HG02884 (cell line): ENCODE measurements around the gene B3GNT5.
"Not testable (repeated sequence)": the region's sequence is repeated elsewhere in the genome, so short reads cannot be mapped to it uniquely, and the experiment has no call there.

Source experiments
- ATAC-seq: cut with Tn5 transposase; IDR thresholded peaks from one replicate; pipeline ENCODE4 v1.9.1; 2021; ENCODE audit warnings: mild to moderate bottlenecking, moderate library complexity; ENCODE audit not compliant: unreplicated experiment

Gene B3GNT5

DNA sequence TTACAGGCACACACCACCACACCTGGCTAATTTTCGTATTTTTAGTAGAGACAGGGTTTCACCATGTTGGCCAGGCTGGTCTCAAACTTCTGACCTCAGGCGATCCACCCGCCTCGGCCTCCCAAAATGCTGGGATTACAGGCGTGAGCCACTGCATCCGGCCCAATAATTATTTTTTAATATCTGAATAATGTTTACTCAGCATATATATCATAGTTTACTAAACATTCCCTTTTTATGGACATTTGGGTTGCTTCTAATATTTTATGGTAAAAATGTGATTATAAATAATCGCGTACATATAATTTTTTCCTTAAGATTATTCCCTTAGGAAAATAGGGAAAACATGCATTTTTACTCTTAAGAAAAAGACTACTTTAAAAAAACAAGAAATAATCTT is 22.8 kb upstream of the B3GNT5 start:
- ATAC-seq, result not testable (repeated sequence)

DNA sequence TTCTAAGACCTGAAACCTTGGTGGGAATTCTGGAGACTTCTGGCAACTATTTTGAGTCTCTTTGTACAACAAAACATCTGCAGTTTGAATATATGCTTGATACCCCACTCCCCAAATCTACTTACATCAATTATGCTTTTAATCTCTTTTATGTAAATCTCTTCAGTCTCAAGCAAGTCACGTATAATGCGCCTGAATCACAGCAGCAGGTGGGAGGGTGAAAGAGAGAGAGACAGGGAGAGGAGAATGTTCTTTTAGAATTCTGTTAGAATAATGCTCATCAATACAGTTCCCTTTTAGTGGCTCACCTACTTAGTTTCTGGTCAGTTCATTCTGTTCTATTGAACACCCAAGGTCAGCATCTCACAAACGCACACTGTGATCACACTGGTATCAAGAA is 22.2 kb upstream of the B3GNT5 start:
- no peak for ATAC-seq

DNA sequence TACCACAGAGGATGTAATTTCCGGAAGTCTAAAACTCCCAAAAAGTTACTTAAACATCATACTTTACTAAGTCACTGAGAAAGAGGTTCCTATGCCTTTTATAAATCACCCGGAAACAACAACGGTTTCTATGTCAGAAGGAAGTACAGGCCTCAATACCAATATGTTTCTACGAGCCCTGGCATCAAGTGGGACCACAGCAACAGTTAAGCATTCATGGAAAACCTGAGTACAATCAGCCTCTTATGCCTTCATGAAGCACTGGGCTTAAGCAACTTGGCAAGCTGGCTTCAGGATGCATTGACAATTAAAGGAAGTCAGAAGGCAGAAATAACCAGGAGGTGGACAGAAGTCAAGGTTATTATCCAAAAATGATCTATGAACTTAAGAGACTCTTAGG is 19.1 kb upstream of the B3GNT5 start:
- no peak for ATAC-seq

DNA sequence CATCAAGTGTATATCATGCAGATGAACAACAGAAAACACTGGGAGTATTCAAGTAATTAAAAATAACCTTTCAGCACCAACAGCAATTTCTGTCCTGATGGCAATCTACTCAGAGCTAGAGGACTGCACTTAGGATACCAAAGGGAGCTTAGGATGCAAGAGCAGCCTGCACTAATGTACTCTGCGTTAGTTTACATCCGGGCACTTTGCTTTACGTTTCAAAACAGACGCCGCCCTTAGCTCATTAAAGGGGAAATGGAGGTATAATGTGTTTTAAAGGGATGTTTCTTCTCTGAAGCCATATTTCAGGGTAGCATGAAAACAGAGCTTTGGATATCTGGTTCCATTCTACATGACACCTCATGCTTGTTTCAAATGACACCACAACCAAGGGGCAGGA is 14.0 kb upstream of the B3GNT5 start:
- no peak for ATAC-seq

DNA sequence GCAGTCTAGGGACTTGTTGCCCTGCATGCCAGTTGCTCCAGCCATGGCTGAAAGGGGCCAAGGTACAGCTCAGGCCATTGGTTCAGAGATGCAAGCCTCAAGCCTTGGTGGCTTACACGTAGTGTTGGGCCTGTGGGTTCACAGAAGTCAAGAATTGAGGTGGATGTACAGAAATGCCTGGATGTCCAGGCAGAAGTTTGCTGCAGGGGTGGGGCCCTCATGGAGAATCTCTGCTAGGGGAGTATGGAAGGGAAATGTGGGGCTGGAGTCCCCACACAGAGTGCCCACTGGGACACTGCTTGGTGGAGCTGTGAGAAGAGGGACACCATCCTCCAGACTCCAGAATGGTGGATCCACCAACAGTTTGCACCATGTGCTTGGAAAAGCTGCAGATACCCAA is 10.6 kb upstream of the B3GNT5 start:
- no peak for ATAC-seq

DNA sequence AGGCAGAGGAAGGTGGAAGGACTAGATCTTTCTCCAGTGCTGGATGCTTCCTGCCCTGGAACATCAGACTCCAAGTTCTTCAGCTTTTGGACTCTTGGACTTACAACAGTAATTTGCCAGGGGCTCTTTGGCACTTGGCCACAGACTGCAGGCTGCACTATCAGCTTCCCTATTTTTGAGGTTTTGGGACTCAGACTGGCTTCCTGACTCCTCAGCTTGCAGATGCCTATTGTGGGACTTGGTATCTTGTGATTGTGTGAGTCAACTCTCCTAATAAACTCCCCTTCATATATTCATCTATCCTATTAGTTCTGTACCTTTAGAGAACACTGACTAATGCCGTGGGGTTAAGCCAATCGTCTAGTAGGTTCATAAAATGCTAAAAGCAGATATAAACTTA is 8.8 kb upstream of the B3GNT5 start:
- no peak for ATAC-seq

DNA sequence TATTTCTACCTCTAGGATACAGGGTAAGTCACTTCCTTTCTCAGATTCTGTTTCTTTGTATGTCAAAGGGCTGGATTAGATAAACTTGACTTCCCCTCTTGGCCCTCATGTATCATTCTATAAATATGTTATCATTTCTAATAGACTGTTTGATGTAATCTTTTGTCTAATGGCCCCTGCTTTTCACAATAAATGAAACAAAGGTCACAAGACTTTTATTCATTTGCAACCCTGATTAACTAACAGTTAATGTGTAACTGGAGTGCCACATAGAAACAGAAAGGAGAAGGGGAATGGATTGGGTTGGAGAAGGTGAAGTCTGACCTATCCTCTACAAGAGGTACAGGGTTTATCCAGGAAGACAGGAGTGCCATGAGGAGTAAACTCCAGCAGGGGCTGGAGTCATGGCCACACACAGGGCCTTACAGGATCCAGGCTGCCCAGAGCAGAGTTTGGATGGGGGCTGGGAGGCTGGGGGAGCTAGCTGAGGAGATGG is 8.0 kb upstream of the B3GNT5 start:
- ATAC-seq, result no peak

DNA sequence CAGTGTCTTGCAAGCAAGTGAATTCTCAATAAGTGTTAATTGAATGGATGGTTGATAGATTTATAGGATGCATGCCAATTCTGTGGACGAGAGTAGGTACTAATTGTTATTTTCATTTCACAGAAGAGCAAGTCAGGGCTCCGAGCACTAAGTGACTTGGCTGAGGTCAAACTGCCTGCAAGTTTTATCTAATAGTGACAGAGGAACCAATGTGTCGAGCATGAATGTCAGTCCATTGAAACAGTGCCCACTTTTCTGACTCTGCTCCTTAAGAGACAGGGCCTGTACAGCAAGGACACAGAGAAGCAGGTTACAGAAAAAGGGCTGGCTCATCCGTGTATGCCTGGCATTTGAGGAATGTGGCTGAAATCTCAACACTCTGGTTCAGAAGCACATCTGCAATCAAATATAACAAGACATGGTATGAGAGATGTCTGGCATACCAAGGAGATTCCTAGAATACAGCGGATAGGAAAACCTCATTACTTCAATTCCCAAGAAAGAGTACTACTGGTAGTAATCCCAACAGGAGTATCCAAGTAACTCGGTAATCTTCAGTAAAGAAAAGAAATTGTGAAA is 6.0 kb upstream of the B3GNT5 start:
- no peak for ATAC-seq

DNA sequence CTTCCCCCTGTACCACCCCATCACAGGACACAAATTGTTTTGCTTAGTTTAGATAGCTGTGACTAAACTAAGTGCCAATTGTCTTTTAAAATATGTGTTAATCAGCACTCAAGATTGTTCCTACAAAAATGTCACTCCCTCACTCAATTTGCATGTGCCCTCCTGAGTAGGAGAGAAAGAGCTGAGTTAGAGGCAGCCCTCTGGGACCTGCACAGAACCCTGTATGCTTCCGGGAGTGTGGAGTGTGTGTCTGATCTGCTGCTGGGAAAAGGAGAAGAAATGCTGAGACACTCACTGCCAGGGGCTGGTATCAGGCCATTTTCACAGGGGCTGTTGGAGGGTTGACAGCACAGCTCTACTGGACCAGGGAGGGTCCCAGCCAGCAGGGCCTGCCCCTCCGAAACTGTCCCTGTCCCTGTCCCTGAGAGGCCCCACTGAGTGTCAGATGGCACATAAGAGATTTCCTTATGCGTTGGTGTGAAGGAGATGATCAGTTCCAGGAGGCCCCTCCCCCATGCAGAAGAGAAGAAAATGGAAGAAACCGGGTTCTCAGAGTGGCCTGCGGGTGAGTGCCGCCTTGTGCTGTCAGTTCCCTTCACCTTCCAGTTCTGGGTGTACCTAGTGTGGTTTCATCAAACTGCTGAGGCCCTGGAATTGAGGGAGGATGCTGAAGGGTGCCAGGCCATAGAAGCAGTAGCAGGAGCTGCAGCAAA is 3.9 kb upstream of the B3GNT5 start:
- no peak for ATAC-seq

DNA sequence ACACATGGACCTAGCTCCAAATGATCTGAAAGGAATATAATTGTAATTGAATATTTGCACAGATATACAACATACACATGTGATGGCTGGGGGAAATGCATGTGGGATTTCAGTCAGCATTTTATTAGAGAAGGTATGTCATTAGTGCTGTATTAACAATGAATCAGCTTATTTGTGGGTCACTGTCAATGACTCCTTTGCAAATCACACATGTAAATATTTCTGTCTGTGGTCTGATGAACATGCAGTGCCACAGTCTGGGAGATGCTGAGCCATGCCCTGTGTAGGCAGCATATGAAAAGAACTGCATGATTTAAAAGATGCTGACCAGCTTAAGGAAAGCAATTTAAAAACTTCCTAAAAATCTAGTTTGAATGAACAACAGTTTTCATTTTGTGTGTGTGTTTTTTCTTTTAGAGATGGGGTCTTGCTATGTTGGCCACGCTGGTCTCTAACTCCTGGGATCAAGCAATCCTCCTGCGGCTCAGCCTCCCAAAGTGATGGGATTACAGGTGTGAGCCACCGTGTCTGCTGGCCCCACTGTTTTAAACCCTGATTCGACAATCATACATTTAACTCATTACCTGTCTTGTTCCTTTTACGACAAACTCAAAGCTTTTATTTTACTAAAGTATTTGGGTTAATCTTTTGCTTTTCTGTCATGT is 803 bp upstream of the B3GNT5 start:
- no peak for ATAC-seq

DNA sequence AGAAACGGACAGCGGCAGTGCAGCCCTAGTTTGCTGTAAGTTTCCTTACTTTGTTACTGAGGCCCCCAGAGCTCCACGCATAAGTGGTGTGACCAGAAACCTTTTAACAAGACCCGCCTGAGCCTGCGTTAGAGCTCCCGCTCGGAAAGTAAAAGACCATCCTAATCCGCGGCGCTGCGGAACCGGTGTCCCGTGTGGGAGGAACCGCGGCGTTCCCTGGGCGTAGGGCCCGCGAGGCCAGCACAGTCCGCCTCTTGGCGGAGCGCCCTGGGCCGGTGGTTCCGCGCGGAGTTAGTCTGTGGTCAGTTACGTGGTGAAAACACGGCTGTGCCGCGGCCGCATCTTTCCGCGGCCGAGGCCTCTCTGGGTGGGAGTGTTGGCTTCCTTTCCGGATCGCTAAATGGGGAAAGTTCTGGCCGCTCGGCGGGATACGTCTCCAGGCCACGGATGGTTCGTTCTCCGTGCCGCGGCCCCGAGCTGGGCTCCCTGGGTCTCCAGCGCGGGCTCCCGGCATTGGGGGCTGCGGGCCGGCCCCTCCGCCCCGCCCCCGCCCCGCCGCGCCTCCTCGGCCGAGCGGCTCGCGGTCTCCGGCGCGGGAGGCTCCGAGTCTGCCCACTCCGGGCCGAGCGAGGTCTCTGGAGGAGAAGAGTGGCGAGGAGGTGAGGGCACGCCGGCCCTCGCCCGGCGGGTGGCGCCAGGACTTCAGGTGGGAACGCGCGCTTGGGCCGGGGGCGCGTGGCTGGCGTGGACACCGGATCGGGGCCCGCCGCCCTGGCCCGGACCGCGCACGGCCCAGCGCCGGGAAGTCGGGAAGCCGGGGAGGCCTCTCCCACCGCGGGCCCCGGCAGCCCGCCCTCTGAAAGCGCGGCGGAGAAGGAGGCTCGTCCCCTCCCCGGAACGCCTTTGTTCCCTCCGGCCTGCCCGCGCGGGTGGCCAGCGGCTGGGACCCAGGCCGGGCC is 754 bp downstream of the B3GNT5 start:
- no peak for ATAC-seq

DNA sequence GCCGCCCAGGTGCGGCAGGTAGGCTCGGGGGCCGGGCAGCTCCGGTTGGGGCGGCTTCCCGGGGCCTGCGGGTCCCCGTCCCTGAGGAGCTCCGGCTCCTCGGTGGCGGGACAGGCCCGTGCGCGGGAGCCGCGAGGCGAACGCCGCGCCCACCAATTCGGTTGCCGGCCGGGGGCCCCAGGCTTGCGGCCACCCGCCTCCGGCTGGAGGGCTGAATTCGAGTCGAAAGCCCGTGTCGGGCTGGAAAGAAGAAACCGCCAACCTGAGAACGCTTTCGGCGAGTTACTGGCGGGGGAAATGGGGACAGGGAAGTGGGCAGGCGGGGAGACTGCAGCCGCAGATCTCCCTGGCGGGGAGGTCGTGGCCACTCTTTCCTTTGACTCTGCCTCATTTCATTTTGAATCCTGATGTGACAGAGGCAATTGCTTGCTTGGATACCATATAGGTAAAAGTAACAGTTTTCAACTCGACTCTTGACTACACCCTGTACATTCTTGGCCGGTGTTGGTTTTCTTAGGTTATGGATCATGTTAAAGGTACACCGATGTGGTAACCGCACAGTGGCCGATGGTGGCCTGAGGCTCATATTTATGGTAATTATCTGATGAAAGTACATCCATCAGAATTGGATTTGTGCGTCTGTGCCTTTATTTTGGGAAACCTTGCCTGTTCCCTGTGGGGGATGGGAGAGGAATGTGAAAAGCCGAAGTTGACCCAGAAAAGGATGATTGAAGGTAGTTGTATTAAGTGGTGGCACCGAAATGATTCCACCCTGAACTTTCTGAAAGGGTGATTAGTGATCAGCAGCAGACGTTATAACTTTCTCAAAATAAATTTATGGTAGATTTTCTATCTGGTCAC is 1.7 kb downstream of the B3GNT5 start:
- ATAC-seq, result no peak

DNA sequence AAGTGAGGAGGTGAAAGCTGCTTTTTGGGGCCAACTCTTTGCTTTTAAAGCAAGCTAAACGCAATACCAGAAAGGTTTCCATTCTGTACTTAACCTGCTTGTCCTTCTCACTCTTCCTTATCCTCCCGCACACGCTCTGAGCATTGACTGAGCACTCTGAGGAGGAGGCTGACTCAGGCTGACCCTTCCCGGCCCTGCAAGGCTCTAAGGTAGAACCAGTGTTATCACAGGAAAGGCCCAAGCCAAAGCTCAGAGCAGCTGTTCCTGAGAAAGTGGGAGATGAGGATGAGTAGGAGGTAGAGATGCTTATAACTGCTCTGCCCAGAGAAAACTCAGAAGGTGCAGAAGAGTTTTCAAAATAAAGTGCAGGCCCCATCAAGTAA is 2.3 kb downstream of the B3GNT5 start:
- no peak for ATAC-seq

DNA sequence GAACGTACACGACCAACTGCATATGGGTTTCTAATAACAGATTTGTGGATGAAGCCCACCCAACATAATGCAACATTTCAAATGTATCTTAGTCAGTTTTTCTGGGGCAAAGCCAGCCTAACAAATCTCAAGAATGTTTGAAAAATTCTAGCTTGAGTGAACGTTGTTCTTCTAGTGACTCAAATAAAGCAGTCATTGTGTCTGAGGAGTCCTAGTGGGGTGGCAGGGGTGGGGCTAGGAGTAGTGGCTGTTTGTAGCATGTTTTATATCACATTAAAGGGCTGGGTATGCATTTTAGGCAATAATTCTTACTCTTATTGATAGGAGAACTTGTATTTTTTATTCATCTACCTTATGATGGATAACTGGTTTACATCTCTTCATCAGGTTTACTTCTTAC is 6.0 kb downstream of the B3GNT5 start:
- ATAC-seq, result no peak

DNA sequence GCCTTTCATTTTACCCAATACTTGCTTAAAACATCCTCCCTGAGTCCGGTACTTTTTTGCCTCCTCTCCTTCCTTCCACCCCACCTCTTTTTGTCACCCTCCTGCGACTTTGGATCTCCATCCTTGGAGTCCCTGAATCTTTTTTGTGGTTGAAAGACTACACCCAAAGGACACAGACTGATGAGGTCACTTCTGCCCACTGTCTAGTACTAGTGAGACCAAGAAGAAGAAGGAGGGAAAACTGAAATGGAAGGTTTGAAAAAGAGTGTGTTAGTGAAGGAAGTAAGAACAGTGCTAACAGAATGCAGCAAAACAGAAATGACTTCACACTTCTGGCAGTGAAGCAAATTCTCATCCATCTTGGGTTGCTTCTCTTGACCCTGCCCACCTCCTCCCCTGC is 6.6 kb downstream of the B3GNT5 start:
- ATAC-seq, result no peak

DNA sequence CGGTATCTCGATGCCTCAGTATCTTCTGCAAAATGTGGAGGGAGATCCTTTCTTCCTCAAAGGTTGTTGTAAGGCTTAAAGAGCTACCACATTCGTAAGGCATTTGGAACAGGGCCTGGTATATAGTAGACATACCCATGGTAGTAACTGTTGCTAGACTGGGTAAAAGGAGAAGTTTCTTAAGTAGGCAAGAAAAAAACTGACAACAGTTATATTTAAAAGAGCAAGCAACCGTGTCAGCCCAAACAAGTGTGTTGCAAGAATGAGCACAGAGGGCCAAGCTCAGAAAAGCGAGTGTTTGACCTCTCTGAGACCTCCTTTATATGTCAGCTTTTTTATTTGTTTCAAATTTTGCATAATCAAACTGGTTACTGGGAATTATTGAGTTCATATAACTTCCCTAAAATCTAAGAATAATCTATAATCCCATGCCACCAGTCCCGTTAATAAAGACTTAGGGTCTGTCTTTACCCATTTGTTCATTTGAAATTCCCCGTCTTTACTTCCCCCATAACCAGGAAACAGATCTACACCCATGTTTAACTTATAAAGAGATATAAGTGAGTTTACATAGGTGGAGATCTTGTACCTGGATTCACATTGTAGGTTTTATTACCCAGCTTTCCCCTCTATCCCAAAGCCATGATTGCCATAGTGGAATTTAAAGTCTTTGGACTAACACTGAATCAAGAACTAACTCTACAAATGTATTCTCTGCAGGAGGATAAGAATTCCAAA is 7.3 kb downstream of the B3GNT5 start:
- no peak for ATAC-seq

DNA sequence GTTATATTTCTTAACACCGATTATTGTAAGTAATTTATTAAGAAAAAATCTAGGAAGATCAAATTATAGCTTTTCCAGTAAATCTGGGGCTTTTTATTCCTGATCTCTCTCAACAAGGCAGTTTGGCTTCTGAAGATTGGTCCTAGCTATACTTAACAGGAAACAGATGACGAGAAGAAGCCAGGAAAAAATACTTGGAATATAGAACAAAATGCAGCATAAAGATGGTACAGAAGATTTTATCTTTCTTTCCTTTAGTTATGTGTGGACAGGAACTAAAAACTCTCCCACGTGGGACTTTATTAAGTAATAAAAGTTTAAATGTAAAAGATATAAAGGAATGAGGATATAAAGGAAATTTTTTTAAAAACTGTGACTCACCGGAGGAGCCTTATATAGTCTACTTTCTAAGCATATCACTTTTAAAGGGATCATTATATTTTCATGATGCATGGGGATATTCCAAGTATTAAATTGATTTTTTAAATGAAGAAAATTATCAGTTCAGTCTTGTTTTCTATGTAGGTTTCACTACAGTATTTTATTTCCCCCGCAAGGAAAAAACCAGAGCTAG is 8.2 kb downstream of the B3GNT5 start:
- no peak for ATAC-seq

DNA sequence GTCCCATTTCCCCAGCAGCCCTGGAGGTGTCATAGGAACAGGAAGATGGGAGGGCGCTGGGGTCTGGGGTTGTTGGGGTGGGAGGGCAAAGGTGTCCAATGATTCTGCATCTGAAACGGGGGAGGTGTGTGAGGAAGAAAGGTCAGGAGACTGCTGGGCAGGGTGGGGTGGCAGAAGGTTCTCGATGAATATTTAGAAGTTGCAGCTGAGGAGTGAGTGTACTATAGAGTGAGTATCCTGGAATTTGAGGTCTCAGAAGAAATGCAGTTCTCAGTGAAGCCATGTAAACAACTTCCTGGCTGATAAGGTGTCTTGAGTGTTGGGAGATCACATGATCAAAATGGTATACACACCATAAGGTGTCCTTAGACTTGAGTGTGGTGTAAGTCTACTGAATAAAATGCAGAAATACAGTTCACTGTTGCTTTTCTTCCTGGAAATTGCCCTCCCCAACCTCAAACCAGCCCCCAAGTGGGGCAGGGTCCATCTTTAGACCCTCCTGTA is 9.9 kb downstream of the B3GNT5 start:
- ATAC-seq, result no peak

DNA sequence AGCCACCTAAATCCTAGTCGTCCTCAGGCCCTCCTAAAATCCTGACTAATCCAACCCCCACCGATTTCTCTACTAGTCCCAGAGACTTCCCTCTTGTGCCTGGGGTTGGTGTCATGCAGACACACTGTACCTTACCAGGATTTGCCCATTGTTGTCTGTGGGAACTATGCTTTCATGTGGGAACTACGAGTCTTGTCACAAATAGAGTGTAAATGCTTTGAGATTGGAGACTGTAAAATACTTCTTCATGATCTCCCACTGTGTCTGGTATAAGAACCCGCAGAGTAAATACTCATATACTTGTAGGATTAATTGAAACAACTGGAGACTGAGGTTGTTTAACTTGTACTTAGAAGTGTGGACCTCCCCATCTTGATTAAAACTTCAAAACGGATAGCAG is 11.2 kb downstream of the B3GNT5 start:
- ATAC-seq, result no peak
